A172 (cell line): ENCODE data around the gene IL3. TPM values are rescaled to one million over a fixed set of nuclear protein-coding genes. Genes with fewer than 3 reads are reported as not detected.
"Not testable (repeated sequence)": the region's sequence is repeated elsewhere in the genome, so short reads cannot be mapped to it uniquely, and the experiment has no call there.

Experiments
- DNase-seq: peaks from one replicate; pipeline ENCODE4 v3.0.0-alpha.2; 2015; ENCODE audit warnings: low spot score
- total RNA-seq: library from RNA; depleted of rRNA; stranded (reverse); fragments of >200 nt; shearing (Covaris generic); gene quantifications from 2 replicates; pipeline ENCODE4 v1.2.3, GENCODE V29; 2014

IL3 gene
- total RNA-seq, 1 experiment from 2014 or later = not detected

DNA sequence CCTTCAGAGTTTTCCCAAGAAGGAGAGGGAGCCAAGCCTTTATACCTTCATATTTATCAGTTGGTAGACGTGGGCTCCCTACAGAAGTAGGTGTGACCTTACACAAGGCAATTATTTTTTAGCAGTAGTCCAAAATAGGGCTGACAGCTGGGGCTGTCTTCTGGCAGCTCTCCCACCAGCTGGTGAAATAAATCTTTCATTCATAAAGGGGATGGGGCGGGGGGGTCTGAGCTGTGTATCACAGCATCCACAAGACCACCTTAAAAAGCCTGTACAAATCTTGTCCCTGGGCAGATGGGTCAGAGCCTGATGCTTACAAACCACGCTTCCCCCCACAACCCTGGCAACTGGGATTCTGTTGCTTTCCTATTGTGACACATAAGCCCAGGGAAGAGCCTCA, 32.8 kb downstream of the IL3 start:
- DNase-seq = no peak

DNA sequence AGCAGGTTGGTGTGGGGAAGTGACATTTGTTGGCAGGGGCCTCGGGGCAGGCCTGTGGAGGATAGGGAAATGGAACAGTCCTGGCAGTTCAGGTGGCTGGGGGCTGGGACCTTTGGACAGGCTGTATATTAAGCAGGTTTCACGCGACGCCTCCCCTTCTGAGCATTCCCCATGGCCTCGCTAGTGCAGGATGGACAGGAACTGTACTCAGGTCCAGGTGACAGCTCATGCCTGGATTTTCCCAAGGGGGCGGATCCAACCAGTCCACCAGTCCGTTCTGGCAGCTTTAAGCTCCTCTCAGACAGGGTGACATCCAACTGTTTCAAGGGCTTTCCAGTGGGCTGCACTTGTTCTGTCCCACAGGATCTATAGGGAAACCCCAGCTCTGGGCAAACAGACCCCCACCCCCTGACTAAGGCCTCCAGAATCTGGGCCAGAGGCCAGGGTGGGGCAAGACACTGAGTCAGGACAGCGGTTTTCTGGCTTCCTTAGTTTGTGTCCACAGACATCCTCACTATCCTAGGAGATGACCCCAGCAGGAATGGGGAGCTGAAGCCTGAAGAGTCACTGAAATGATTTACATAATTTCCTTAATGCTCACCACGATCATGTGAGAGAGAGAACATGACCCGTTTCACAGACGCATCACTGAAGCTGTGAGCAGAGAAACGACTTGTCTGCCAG, 34.1 kb downstream of the IL3 start:
- peak; percentile 97 for DNase-seq

DNA sequence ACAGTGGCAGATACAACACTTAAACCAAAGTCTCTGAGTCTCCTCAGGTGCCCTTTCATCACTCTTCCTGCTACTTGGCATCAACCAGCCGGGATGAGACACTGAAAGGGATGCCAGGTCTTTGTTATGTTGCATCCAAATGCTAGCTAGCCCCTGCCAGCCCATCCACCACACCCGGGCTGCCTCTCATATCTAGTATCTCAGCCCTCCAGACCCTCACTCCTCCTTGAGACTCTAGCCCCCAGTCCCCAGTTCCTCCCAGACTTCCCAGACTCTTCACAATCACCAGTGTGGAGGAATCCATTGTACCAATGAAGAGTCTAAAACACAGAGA, 34.6 kb downstream of the IL3 start:
- no peak for DNase-seq

DNA sequence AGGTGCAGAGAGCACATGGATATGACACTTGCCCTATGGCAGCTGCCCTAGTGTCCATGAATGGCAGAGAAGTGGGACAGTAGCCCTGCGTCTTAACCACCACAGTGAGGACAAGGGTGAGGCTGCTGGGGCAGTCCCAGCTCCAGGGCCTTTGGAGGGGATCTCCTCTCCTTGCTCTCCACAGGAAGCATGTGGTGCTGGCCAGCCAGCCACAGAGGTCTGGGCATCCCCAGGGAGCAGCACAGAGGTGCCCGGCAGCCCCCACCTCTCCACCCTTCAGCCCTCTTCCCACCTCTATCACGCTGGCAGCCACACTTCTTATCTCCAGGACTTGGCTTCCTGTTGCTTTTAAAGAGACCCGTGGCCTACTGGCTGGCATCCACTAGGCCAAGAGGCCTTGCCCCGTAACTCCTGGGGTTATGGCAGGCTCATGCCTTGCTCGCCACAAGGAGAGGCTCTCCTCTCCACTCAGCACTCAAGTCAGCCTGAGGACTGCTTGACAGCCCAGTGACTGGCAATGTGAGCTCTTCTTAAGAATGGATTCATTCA, 35.0 kb downstream of the IL3 start:
- DNase-seq = peak; percentile 63

DNA sequence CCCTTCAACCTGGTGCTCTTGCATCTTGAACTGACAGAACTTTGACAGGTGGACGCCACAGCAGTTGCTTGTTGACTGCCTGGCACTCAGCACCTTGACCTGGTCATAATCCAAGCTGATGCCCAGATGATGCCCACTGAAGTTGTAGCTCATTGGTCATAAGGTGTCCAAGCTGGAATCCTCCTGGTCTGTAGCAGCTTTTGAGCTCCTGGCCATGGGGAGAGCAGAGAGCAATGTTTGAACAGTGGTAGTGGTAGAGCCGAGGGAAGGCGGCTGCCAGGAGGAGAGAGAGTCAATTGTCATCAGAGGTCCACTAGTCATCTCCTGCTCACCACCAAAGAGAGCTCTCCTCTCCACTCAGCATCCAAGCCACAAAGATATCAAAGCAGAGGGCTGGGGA, 36.4 kb downstream of the IL3 start:
- no peak for DNase-seq

DNA sequence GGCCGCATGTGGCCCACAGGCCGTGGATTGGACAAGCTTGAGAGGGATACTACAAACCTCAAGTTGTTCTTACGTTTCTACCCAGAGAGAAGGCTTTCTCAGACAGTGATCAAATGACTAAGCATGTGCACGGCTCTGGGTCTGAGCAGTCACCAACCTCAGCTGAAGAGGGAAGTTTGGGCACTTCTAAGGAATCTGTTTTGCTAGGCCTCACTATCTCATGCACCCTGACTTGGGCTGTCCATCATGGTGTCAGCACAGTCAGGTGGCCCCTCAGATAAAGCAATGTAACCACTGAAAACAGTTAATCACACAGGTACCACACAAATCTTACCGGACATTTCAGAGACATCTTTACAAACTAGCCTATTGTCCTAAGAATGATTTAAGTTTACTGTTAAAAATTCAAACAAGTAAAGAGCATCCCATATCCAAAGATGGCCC, 37.7 kb downstream of the IL3 start:
- DNase-seq = no peak

DNA sequence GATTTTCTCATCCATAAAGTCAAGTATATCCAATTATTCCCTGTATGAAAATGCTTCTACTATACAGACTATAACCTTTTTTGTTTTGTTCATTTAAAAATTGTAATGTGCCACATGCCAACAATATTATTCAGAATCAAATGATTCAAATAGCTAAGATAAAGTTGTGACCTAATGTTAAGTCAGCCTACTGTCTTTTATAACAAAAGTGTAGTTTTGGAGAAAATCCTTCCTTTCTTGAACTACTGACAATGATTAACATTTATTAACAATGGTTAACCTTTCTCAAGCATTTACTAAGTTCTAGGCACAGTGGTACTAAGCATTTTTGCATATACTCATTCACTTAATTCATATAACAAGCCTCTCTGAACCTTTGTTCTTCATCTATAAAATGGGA, 38.2 kb downstream of the IL3 start:
- DNase-seq = no peak

DNA sequence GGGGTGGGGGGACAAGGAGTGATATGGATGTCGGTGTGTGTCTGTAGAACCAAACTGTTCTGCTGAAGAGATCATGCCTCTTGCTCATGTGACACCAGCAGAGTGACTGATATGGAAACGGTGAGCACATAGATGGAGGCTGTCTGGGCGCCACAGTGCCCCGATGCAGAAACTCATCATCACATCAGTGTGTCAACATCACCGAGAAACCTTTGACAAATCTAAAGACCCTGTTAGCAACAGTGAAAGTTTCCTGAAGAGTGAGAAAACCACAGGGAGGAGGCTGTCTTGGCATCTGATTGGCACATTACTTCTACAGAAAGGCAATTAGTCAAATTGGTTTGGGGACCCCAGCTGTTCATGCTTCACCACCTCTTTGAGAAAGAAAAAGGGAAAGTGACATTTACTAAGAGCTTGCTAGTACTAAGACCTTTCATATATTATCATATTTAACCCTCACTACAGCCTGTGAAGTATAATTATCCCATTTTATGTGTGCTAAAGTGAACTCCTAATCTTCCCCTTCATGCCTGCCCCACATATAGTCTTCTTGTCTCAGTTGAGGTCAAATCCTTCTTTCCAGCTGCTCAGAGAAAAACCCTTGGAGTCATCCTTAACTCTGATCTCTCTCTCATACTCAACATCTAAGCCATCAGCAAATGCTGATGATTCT, 38.8 kb downstream of the IL3 start:
- no peak for DNase-seq

DNA sequence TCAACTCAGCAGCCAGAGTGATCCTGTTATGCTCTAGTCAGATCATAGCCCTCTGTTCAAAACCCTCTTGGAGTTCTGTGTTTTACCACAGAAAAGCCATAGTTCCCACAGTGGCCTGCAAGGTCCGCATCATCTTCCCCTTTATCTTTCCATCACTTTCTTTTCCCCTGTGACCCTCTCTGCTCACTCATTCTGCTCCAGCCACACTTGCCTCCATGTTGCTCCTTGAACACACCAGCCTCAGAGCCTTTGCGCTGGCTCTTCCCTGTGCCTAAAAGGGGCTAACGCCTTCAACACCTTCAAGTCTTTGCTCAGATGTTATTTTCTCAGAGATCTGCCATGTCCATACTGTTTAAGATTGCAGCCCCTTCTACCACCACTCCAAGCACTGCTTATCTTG, 39.5 kb downstream of the IL3 start:
- DNase-seq = no peak

DNA sequence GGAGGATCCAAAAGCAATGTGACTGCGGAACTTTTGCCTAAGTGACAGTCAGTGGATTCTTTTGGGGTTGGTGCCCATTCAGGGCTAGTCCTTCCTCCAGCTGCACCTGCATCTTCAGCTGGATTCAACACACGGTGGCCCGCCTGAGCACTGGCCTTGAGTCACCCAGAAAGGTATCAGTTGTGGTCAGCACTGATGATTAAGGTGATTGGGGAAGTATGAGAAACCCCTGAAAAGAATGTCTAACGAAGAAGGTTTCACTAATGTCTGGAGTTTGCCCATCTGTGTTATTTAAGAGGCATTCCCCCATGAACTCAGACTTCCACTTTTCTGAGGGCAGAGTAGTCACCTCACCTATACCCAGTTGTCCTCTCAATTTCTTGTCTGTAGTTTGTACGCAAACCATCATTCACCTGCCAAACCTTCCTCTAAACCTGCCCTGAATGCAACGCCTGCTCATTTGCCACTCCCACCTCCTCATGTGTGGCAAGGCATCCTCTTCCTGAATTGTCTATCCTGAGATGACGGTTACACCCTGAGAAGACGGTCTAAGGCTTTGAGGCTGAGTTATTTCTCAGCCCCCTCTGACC, 40.3 kb downstream of the IL3 start:
- DNase-seq = no peak

DNA sequence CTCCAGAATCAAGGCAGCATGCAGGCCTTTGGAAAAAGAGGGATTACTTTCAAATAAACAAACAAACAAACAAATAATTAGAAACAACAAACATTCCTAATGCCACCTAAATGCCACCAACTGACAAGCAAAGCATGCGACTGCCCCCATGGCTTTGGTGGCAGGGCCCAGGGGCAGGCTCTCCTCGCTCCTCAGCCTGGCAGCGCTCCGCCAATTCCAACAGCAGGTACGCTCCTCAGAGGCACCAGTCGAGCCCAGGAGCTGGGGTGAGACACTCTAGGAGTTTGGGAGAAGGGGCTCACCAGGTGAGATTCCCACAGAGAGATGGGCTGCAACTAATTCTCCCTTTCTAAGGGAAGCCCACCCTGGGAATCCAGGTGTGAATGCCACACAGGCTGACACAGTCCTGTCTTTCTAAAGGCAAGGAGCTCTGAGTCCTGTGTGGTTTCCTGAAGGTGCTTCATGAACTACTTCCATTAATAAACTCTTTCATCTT, 41.0 kb downstream of the IL3 start:
- no peak for DNase-seq

DNA sequence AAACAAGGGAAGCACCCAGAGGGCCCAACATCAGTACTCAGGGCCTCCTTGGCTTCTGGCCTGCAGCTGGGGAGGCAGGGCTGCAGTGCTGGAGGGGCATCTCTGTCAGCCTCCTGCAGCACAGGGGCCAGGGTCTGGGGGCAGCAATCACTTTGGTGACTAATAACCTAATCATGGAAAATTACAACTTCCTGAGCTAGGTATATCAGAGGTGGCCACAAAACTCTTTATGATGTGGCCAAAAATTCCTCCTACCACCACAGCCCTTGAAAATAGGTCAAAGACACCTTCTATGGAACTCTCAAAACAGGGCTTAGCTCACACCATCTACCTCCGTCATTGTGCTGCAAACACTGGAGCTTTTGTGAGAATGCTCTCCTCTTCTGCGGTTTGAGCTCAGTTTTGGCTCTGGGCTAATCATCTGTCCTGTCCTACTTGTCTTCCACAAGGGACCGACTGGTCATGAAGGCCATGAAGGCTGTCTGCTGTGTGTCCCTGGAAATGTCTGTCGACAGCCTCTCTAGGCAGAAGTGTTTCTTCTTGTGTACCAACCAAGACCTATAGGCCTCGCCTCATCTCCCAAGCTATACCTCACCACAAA, 41.7 kb downstream of the IL3 start:
- no peak for DNase-seq

DNA sequence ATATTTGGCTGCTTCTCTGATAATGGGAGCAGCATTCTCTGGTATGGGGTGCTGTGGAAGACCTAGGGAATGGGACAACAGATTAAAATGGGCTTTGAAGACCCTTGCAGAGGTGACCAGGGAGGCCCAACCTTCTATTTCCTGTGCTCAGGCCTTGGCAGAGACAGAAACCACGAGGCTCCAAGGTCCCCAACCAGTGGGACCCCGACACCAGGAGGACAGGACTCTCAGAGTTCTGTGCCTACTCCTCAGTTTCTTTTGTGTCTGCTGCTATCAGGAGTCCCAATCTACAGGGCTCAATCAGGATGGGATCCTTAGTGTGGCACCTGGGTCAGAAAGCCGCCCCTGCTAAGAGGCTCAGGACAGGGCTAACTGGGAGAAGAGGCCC, 42.5 kb downstream of the IL3 start:
- DNase-seq = no peak

DNA sequence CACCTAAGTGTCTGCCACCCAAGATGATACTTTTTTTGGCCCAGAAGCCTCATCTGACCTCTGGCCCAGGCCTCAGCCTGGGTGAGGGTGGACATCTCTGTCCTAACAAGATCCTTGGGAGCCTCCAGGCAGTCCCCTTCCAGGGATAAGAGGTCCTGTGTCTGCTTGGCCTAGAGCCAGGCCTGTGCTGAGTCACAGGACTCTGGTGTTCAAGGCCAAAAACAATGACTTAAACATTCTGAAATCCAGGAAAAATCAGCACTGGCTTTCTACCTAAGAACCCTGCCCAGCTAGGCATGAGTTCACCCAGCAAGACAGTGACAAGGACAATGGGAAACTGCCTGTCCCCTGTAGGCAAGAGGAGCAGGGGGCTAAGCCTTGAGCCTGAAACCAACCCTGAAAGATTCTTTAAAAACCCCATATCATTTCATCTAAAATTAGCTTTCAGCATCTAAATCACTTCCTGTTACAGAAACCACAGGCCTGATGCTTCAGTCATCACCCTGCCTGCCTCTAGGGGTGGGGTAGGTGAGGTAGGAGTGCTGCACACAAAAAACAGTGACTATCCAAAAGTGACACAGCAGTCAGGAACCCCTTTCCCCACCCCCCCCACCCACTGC, 43.0 kb downstream of the IL3 start:
- peak; percentile 95 for DNase-seq

DNA sequence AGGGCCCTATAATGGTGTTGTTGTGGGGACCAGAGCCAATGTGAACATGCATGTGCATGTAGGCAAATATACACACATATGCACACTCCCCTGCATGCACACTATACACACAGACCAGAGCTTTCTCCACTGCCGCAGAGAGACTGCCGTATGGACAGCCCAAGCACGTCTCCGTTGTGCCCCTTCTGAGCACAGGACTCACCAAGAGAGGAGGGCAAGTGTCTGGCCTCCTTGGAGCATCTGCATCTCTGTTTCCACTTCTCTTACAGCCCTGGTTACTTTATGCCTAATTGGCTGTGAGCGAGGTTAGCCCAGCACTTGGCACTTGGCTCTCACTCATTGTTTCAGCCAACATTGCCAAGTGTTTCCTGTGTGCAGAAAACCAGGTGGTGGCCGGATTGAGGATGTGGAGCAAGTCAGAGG, 43.5 kb downstream of the IL3 start:
- no peak for DNase-seq

DNA sequence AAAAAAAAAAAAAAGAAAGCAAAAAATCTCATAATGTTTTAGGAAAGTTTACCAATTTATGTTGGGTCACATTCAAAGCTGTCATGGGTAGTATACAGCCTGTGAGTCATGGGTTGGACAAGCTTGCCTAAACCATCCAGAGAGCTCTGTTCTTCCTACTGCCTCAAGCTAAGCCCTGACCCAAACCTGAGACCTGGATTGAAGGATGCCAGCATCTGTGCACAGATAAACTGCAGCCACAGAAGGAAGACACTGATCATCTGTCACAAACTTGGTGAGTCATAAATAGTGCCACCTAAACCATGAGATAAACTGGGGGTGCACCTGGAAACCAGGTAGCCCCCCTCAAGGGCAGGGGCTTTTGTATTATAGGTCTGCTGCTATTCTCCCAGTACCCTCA, 44.1 kb downstream of the IL3 start:
- no peak for DNase-seq

DNA sequence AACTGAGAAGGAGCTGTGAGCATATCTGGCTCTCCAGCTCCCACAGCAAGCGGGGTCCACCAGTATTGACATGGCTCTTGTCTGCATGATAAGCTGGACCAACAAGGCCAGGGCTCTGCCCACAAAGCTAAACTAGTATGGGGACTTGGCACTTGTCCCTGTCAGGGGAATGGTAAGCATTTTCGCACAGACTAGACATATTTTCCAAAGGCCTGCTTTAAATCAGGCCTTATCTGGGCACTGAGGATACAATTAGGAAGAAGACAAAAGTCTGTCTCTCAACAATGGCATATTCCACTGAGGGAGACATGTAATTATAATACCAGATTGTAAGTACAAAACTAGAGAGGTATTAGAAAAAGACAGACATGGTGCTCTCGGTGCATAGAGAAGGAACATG, 45.2 kb downstream of the IL3 start:
- DNase-seq = no peak

DNA sequence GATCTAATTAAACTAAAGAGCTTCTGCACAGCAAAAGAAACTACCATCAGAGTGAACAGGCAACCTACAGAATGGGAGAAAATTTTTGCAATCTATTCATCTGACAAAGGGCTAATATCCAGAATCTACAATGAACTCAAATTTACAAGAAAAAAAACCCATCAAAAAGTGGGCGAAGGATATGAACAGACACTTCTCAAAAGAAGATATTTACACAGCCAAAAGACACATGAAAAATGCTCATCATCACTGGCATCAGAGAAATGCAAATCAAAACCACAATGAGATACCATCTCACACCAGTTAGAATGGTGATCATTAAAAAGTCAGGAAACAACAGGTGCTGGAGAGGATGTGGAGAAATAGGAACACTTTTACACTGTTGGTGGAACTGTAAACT, 48.0 kb downstream of the IL3 start:
- not testable (repeated sequence) for DNase-seq

DNA sequence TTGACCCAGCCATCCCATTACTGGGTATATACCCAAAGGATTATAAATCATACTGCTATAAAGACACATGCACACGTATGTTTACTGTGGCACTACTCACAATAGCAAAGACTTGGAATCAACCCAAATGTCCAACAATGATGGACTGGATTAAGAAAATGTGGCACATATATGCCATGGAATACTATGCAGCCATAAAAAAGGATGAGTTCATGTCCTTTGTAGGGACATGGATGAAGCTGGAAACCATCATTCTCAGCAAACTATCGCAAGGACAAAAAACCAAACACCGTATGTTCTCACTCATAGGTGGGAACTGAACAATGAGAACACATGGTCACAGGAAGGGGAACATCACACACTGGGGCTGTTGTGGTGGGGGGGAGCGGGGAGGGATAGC, 48.5 kb downstream of the IL3 start:
- not testable (repeated sequence) for DNase-seq

DNA sequence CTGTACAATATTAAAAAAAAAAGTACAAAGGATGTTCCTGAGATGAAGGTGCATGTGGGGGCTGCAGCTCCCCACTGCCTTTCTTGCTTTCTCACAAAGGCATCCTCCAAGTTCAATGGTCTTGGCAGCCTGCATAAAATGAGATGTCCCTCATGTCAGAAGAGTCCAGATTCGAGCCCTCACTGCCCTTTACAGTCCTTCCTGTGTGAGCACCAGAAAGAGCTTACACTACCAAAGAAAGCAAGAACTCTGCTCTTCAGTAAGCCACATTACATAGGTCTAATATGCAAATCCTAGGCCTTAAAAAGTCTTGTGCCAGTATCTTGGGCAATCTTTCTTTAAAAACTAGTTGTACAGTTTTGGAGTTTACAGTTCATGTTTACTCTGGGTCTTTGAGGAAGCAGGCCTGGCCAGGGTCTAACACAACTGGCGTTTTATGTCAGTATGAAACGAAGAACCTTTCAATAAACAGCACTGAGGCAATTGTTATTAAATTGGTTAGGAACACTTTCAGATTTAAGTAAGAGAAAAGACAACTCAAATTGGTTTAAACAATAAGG, 49.1 kb downstream of the IL3 start:
- DNase-seq = no peak

DNA sequence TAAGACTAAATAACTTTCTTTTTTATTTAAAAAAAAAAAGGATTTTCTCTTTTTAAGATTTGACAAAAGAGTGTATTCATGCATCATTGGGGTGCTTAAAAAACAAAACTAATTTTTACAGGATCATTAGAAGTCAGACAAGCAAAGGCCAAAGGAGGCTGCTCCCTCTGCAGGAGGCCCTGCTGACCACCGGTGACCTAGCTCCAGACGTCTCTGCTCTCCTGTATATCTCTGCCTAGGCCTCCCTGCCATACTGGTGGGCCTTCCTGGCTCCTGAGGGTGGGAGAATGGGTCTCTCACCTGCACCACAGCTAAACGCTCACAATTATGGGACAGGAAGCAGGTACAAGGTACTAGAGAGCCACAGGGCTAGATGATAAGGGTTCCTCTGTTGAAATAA, 49.7 kb downstream of the IL3 start:
- DNase-seq = no peak

DNA sequence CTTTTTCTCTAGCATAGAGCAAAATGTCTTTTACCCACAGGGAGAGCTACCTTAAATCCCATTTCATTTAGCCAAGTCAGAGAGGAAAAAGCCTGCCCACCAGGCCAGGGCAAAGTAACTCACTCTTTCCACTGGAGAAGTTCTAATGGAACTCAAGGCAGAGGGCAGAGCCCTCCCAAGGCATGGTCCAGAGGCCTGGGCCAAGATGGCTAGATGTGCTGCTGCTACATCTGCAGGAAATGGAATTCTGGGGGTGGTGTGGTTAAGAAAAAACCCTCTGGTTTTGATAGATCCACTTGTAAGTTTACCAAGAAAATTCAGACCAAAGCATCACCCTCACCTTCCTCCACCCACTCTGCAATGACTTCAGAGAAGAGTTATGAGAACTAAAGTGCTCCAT, 50.5 kb downstream of the IL3 start:
- no peak for DNase-seq
